ENCODE measurements around the gene HAUS8. TPM values are rescaled to one million over a fixed set of nuclear protein-coding genes. Genes with fewer than 3 reads are reported as not detected.

HAUS8 gene
- total and polyA plus RNA-seq, 2 donors (not counting 3 experiments of a cell fraction or from before 2014, with no cell fraction given): 9.6 to 30.3 TPM

GRCh38 chr19:17061691-17062090 is 13.6 kb downstream of the HAUS8 start:
- CTCF ChIA-PET: interaction anchor here (1.0 kb wide), 1 partner anchor 9 kb away, joined by 3 read pairs; no protein-coding TSS in a partner anchor
- peaks cover 4 to 6% of the 10 kb centered on the region in 2 experiments for H3K36me3 ChIP-seq (ENCODE audit: control insufficient read depth in 2 of 2, extremely low read depth in 1 of 2, insufficient read depth in 2 of 2, low read length in 2 of 2)
- POLR2A ChIA-PET: no interaction called here

More at GRCh38 chr19:17061691-17062090, 13.6 kb downstream of the HAUS8 start:
- Histone ChIP-seq H3K79me2 (ENCODE audit: control insufficient read depth, insufficient read depth, low read length) (peaks cover 30% of the 10 kb centered on the region), H3K27ac (ENCODE audit: insufficient read depth, low read depth, low read length) (no peak overlapping the region), H3K9me1 (replicated peaks; ENCODE audit: control insufficient read depth, extremely low read depth, insufficient read depth, low read length) (no peaks in the 10 kb centered on the region), H3K4me2 (ENCODE audit: insufficient read depth, low read length) (no peak overlapping the region), H3K9ac (replicated peaks; ENCODE audit: extremely low read depth, insufficient read depth, low read length) (no peak overlapping the region), H3K27me3 (ENCODE audit: control insufficient read depth in 2 of 2, insufficient read depth in 2 of 2, low read length in 2 of 2) (no peaks in the 10 kb centered on the region), H3K9me3 (replicated peaks; ENCODE audit: control insufficient read depth, insufficient read depth, low read length) (no peaks in the 10 kb centered on the region), H3K4me1 (ENCODE audit: control insufficient read depth, extremely low read depth, insufficient read depth, low read length) (no peaks in the 10 kb centered on the region), H2AFZ (ENCODE audit: low read depth, low read length) (no peak overlapping the region), H4K20me1 (replicated peaks; ENCODE audit: control insufficient read depth, extremely low read depth, insufficient read depth, low read length) (no peaks in the 10 kb centered on the region), H3K4me3 (replicated peaks in 1 of 3; ENCODE audit: insufficient read depth in 1 of 3, low read depth in 1 of 3, low read length in 3 of 3) (no peak overlapping the region)
- TF ChIP-seq POLR2AphosphoS5 (IDR thresholded peaks at IDR 0.05; ENCODE audit: insufficient read depth, low read depth, low read length) (no peak), EZH2 (IDR thresholded peaks at IDR 0.05; ENCODE audit: borderline replicate concordance, low read depth, low read length, severe bottlenecking) (no peak), POLR2A (IDR thresholded peaks at IDR 0.05; ENCODE audit: low read depth, low read length) (no peak), JUN (IDR thresholded peaks at IDR 0.05; ENCODE audit: borderline replicate concordance, insufficient read depth, insufficient read length, low read depth) (no peak), GATA2 (IDR thresholded peaks at IDR 0.05; ENCODE audit: insufficient read depth, insufficient read length, low read depth, low read length) (no peak), FOS (IDR thresholded peaks at IDR 0.05; ENCODE audit: borderline replicate concordance, insufficient read depth, low read length) (no peak), MYC (IDR thresholded peaks at IDR 0.05; ENCODE audit: low read depth, low read length) (no peak)
- TF ChIP-seq, protein P1, sequence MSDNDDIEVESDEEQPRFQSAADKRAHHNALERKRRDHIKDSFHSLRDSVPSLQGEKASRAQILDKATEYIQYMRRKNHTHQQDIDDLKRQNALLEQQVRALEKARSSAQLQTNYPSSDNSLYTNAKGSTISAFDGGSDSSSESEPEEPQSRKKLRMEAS (IDR thresholded peaks at IDR 0.05; ENCODE audit: insufficient read depth, insufficient read length): no peak
- TF ChIP-seq, protein P2, sequence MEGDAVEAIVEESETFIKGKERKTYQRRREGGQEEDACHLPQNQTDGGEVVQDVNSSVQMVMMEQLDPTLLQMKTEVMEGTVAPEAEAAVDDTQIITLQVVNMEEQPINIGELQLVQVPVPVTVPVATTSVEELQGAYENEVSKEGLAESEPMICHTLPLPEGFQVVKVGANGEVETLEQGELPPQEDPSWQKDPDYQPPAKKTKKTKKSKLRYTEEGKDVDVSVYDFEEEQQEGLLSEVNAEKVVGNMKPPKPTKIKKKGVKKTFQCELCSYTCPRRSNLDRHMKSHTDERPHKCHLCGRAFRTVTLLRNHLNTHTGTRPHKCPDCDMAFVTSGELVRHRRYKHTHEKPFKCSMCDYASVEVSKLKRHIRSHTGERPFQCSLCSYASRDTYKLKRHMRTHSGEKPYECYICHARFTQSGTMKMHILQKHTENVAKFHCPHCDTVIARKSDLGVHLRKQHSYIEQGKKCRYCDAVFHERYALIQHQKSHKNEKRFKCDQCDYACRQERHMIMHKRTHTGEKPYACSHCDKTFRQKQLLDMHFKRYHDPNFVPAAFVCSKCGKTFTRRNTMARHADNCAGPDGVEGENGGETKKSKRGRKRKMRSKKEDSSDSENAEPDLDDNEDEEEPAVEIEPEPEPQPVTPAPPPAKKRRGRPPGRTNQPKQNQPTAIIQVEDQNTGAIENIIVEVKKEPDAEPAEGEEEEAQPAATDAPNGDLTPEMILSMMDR (IDR thresholded peaks at IDR 0.05; ENCODE audit: extremely low read depth in 1 of 2, insufficient read depth in 1 of 2, low read depth in 1 of 2, low read length in 2 of 2): no peak
- FAIRE-seq (no peak), DNase-seq (ENCODE audit: low read depth, low spot score) (no peak)
- no TSS peak for BruUV-seq (replicated peaks)
- dilution Hi-C loops (cut with MboI; ENCODE audit: extremely low pct_ligation_motif_present, low sequenced_read_pairs): no loop called here
- intact Hi-C loops (cut with micrococcal nuclease): no loop called here
